Measurements from ENCODE around the gene UNG.
"Not testable (repeated sequence)": the region's sequence is repeated elsewhere in the genome, so short reads cannot be mapped to it uniquely, and the experiment has no call there.

The UNG gene

GRCh38 chr12:109097435-109098182 is at the start of gene UNG:
UNG (plus strand) TSS chr12:109097597; CDS start chr12:109097680, 83 bp downstream.
- Histone ChIP-seq H3K27ac (ENCODE audit: low read depth in 2 of 2, low read length in 2 of 2) (peak within 1 kb of the TSS; percentile 89 to 92), H3K9me3 (ENCODE audit: control insufficient read depth in 2 of 2, low read length in 2 of 2) (no peaks in the 10 kb centered on the region), H3K4me3 (ENCODE audit: low read length in 2 of 2) (peak within 1 kb of the TSS; percentile 89 to 90), H3K36me3 (ENCODE audit: control insufficient read depth in 2 of 2, insufficient read depth in 2 of 2, low read length in 2 of 2) (peaks cover 8 to 12% of the 10 kb centered on the region in 2 donors), H3K27me3 (ENCODE audit: control insufficient read depth in 2 of 2, insufficient read depth in 2 of 2, low read length in 2 of 2) (no peaks in the 10 kb centered on the region), H3K4me1 (ENCODE audit: control insufficient read depth in 2 of 2, insufficient read depth in 2 of 2, low read length in 2 of 2) (peaks cover 19 to 31% of the 10 kb centered on the region in 2 donors), H3K9ac (ENCODE audit: low read depth in 1 of 2, low read length in 2 of 2) (peak within 1 kb of the TSS; percentile 78 to 94)

GRCh38 chr12:109048706-109049105 is 48.7 kb upstream of the UNG start:
- Histone ChIP-seq H3K27ac (ENCODE audit: low read depth in 2 of 2, low read length in 2 of 2) (peak overlapping the region; percentile 47 to 70), H3K4me1 (ENCODE audit: control insufficient read depth in 2 of 2, insufficient read depth in 2 of 2, low read length in 2 of 2) (peaks cover 10 to 11% of the 10 kb centered on the region in 2 donors)
- not testable (repeated sequence) for H3K4me3 ChIP-seq (ENCODE audit: low read length in 2 of 2); H3K9me3 ChIP-seq (ENCODE audit: control insufficient read depth in 2 of 2, low read length in 2 of 2); H3K27me3 ChIP-seq (ENCODE audit: control insufficient read depth in 2 of 2, insufficient read depth in 2 of 2, low read length in 2 of 2); H3K9ac ChIP-seq (ENCODE audit: low read depth in 1 of 2, low read length in 2 of 2); H3K36me3 ChIP-seq (ENCODE audit: control insufficient read depth in 2 of 2, insufficient read depth in 2 of 2, low read length in 2 of 2)

- not testable (repeated sequence) for H3K27me3 ChIP-seq (ENCODE audit: control insufficient read depth in 2 of 2, insufficient read depth in 2 of 2, low read length in 2 of 2); H3K9me3 ChIP-seq (ENCODE audit: control insufficient read depth in 2 of 2, low read length in 2 of 2); H3K9ac ChIP-seq (ENCODE audit: low read depth in 1 of 2, low read length in 2 of 2); H3K4me3 ChIP-seq (ENCODE audit: low read length in 2 of 2); H3K36me3 ChIP-seq (ENCODE audit: control insufficient read depth in 2 of 2, insufficient read depth in 2 of 2, low read length in 2 of 2)
- Histone ChIP-seq H3K27ac (ENCODE audit: low read depth in 2 of 2, low read length in 2 of 2) (peak overlapping the region; percentile 47 to 70), H3K4me1 (ENCODE audit: control insufficient read depth in 2 of 2, insufficient read depth in 2 of 2, low read length in 2 of 2) (peaks cover 10 to 11% of the 10 kb centered on the region in 2 donors)
These were observed 47.6 kb upstream of the UNG start for GRCh38 chr12:109049794-109050193.

- H3K9ac ChIP-seq (ENCODE audit: low read depth in 1 of 2, low read length in 2 of 2) = peak overlapping the region; percentile 92 to 94
- peak overlapping the region; percentile 86 to 87 for H3K27ac ChIP-seq (ENCODE audit: low read depth in 2 of 2, low read length in 2 of 2)
- no peaks in the 10 kb centered on the region for H3K9me3 ChIP-seq (ENCODE audit: control insufficient read depth in 2 of 2, low read length in 2 of 2)
- H3K27me3 ChIP-seq (ENCODE audit: control insufficient read depth in 2 of 2, insufficient read depth in 2 of 2, low read length in 2 of 2) = no peaks in the 10 kb centered on the region
- H3K36me3 ChIP-seq (ENCODE audit: control insufficient read depth in 2 of 2, insufficient read depth in 2 of 2, low read length in 2 of 2) = no peaks in the 10 kb centered on the region
- H3K4me1 ChIP-seq (ENCODE audit: control insufficient read depth in 2 of 2, insufficient read depth in 2 of 2, low read length in 2 of 2) = peaks cover 10 to 11% of the 10 kb centered on the region in 2 donors
- peak overlapping the region; percentile 91 to 96 for H3K4me3 ChIP-seq (ENCODE audit: low read length in 2 of 2)
These were observed 45.3 kb upstream of the UNG start for GRCh38 chr12:109052097-109052413.

- Histone ChIP-seq H3K36me3 (ENCODE audit: control insufficient read depth in 2 of 2, insufficient read depth in 2 of 2, low read length in 2 of 2) (peaks cover 0 to 3% of the 10 kb centered on the region in 2 donors), H3K4me3 (ENCODE audit: low read length in 2 of 2) (peak within 1 kb of the TSS; percentile 91 to 96), H3K27me3 (ENCODE audit: control insufficient read depth in 2 of 2, insufficient read depth in 2 of 2, low read length in 2 of 2) (no peaks in the 10 kb centered on the region), H3K27ac (ENCODE audit: low read depth in 2 of 2, low read length in 2 of 2) (peak within 1 kb of the TSS; percentile 86 to 87), H3K9me3 (ENCODE audit: control insufficient read depth in 2 of 2, low read length in 2 of 2) (no peaks in the 10 kb centered on the region), H3K4me1 (ENCODE audit: control insufficient read depth in 2 of 2, insufficient read depth in 2 of 2, low read length in 2 of 2) (peaks cover 10 to 11% of the 10 kb centered on the region in 2 donors), H3K9ac (ENCODE audit: low read depth in 1 of 2, low read length in 2 of 2) (peak within 1 kb of the TSS; percentile 92 to 94)
These were observed 44.7 kb upstream of the UNG start, which contains the start of gene USP30 for GRCh38 chr12:109052414-109053323. USP30 (plus strand) TSS chr12:109052576; CDS start chr12:109052679, 103 bp downstream.

GRCh38 chr12:109053382-109054123 is 43.8 kb upstream of the UNG start:
- no peaks in the 10 kb centered on the region for H3K27me3 ChIP-seq (ENCODE audit: control insufficient read depth in 2 of 2, insufficient read depth in 2 of 2, low read length in 2 of 2)

GRCh38 chr12:109054124-109054513 is 43.3 kb upstream of the UNG start:
- peaks cover 0 to 12% of the 10 kb centered on the region in 2 donors for H3K36me3 ChIP-seq (ENCODE audit: control insufficient read depth in 2 of 2, insufficient read depth in 2 of 2, low read length in 2 of 2)
- peak overlapping the region; percentile 91 to 96 for H3K4me3 ChIP-seq (ENCODE audit: low read length in 2 of 2)
- not testable (repeated sequence) for H3K9me3 ChIP-seq (ENCODE audit: control insufficient read depth in 2 of 2, low read length in 2 of 2); H3K4me1 ChIP-seq (ENCODE audit: control insufficient read depth in 2 of 2, insufficient read depth in 2 of 2, low read length in 2 of 2); H3K27me3 ChIP-seq (ENCODE audit: control insufficient read depth in 2 of 2, insufficient read depth in 2 of 2, low read length in 2 of 2)
- peak overlapping the region; percentile 86 to 87 for H3K27ac ChIP-seq (ENCODE audit: low read depth in 2 of 2, low read length in 2 of 2)
- peak overlapping the region; percentile 27 to 94 for H3K9ac ChIP-seq (ENCODE audit: low read depth in 1 of 2, low read length in 2 of 2)

More at GRCh38 chr12:109053382-109054123, 43.8 kb upstream of the UNG start:
- peak overlapping the region; percentile 91 to 96 for H3K4me3 ChIP-seq (ENCODE audit: low read length in 2 of 2)
- peaks cover 0 to 8% of the 10 kb centered on the region in 2 donors for H3K36me3 ChIP-seq (ENCODE audit: control insufficient read depth in 2 of 2, insufficient read depth in 2 of 2, low read length in 2 of 2)
- H3K4me1 ChIP-seq (ENCODE audit: control insufficient read depth in 2 of 2, insufficient read depth in 2 of 2, low read length in 2 of 2) = peaks cover 10 to 11% of the 10 kb centered on the region in 2 donors
- H3K27ac ChIP-seq (ENCODE audit: low read depth in 2 of 2, low read length in 2 of 2) = peak overlapping the region; percentile 86 to 87
- no peaks in the 10 kb centered on the region for H3K9me3 ChIP-seq (ENCODE audit: control insufficient read depth in 2 of 2, low read length in 2 of 2)
- H3K9ac ChIP-seq (ENCODE audit: low read depth in 1 of 2, low read length in 2 of 2) = peak overlapping the region; percentile 92 to 94

- Histone ChIP-seq H3K36me3 (ENCODE audit: control insufficient read depth in 2 of 2, insufficient read depth in 2 of 2, low read length in 2 of 2) (peaks cover 0 to 12% of the 10 kb centered on the region in 2 donors), H3K9me3 (ENCODE audit: control insufficient read depth in 2 of 2, low read length in 2 of 2) (no peaks in the 10 kb centered on the region), H3K9ac (ENCODE audit: low read depth in 1 of 2, low read length in 2 of 2) (peak overlapping the region in 1 of 2 donors; percentile 27), H3K27ac (ENCODE audit: low read depth in 2 of 2, low read length in 2 of 2) (no peak overlapping the region), H3K27me3 (ENCODE audit: control insufficient read depth in 2 of 2, insufficient read depth in 2 of 2, low read length in 2 of 2) (no peaks in the 10 kb centered on the region), H3K4me3 (ENCODE audit: low read length in 2 of 2) (no peak overlapping the region), H3K4me1 (ENCODE audit: control insufficient read depth in 2 of 2, insufficient read depth in 2 of 2, low read length in 2 of 2) (peaks cover 6 to 8% of the 10 kb centered on the region in 2 donors)
These were observed 42.9 kb upstream of the UNG start for GRCh38 chr12:109054520-109054919.

- Histone ChIP-seq H3K9me3 (ENCODE audit: control insufficient read depth in 2 of 2, low read length in 2 of 2) (no peaks in the 10 kb centered on the region), H3K4me3 (ENCODE audit: low read length in 2 of 2) (no peak overlapping the region), H3K27me3 (ENCODE audit: control insufficient read depth in 2 of 2, insufficient read depth in 2 of 2, low read length in 2 of 2) (no peaks in the 10 kb centered on the region), H3K36me3 (ENCODE audit: control insufficient read depth in 2 of 2, insufficient read depth in 2 of 2, low read length in 2 of 2) (peaks cover 2 to 15% of the 10 kb centered on the region in 2 donors), H3K27ac (ENCODE audit: low read depth in 2 of 2, low read length in 2 of 2) (no peak overlapping the region), H3K4me1 (ENCODE audit: control insufficient read depth in 2 of 2, insufficient read depth in 2 of 2, low read length in 2 of 2) (peaks cover 4 to 7% of the 10 kb centered on the region in 2 donors), H3K9ac (ENCODE audit: low read depth in 1 of 2, low read length in 2 of 2) (no peak overlapping the region)
These were observed 40.5 kb upstream of the UNG start for GRCh38 chr12:109056891-109057290.

Data from mucosa of rectum (tissue), 2 donors.